ENCODE data around the gene CINP. TPM values are rescaled to one million over a fixed set of nuclear protein-coding genes. Genes with fewer than 3 reads are reported as not detected.

CINP gene
- total RNA-seq, 2 donors from 2014 or later, result 25.1 to 27.2 TPM

DNA sequence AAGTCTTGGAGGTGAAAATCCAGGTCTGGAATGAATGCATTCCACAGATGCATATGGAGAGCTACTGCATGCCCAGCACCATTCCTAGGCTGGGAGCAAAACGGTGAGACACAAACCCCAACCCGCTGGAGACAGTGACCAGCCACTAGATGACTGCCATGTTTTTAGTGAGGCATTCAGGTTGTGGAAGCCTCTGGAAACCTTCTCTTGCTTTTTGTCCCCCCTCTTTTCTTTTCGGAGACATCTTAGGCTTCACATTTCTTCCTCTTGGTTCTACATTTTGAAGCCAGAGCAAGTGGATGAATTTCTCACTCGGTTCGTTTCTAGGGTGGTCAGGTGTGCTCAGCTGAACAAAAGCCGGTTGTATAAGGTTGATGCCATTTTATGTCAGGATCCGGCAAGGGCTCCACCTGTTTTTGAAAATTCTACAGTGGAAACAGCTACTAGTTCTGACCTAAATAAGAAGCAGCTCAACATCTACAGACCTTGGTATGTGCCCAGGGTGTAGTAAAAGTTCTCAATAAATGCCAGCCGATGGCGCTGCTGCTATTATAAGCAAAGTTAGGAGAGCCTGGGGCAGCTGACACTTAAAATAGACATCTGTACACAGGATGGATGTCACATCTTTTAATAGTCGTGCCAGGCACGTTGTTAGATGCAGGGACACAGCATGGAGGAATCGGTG is 45.0 kb downstream of the CINP start:
- Histone ChIP-seq H3K4me3 (peak overlapping the region in 1 of 2 donors; percentile 34), H3K27ac (peak overlapping the region; percentile 37 to 92 (median 84)), H3K36me3 (replicated peaks in 1 of 2; ENCODE audit: insufficient read depth in 1 of 2, low read depth in 2 of 2) (no peaks in the 10 kb centered on the region), H3K27me3 (no peaks in the 10 kb centered on the region), H3K4me1 (peaks cover 52% of the 10 kb centered on the region), H3K9me3 (no peaks in the 10 kb centered on the region)
- 46 to 57% methylated on average over 12 of the region's 12 CpGs for WGBS, 2 donors
- ATAC-seq (no peak), DNase-seq (no peak)
- intact Hi-C loops (cut with DNase I), result no loop called here
- TF ChIP-seq POLR2A (IDR thresholded peaks at IDR 0.05), result no peak
- TF ChIP-seq, protein P1, sequence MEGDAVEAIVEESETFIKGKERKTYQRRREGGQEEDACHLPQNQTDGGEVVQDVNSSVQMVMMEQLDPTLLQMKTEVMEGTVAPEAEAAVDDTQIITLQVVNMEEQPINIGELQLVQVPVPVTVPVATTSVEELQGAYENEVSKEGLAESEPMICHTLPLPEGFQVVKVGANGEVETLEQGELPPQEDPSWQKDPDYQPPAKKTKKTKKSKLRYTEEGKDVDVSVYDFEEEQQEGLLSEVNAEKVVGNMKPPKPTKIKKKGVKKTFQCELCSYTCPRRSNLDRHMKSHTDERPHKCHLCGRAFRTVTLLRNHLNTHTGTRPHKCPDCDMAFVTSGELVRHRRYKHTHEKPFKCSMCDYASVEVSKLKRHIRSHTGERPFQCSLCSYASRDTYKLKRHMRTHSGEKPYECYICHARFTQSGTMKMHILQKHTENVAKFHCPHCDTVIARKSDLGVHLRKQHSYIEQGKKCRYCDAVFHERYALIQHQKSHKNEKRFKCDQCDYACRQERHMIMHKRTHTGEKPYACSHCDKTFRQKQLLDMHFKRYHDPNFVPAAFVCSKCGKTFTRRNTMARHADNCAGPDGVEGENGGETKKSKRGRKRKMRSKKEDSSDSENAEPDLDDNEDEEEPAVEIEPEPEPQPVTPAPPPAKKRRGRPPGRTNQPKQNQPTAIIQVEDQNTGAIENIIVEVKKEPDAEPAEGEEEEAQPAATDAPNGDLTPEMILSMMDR (IDR thresholded peaks at IDR 0.05), result no peak

DNA sequence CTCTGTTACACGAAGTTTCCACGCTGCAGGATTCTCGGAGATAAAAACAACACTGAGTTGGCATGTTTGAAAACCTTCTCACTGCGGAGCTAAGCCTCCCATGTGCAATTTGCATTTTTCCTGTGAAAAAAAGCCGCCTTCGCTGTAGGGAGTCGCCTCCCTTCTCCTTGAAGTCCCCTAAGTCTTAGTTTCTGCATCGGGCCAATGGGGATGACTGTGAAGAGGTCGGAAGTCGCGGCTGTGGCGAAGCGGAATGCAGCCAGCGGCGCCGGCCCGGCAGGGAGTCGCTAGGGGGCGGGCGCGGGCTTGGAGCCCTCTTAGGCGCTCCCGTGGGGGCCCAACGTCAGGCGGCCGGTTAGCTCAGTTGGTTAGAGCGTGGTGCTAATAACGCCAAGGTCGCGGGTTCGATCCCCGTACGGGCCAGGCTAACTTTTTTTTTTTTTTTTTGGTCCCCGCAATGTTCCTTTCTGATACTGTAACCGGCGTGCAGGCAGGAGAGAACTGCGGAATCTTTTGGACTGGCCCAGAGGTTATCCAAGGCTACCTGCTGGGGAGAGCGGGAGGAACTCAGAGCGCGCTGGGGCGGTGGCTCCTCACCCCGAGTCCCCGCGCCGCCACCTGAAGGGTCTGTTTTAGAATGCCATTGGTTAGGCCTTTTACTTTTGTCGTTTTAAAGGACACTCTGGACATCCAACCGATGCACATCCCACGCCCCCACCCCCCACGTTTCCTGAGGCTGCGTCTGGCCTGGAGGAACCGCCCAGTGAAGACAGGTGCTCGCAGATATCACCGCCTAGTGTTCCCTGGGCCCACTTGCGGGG is 45.7 kb downstream of the CINP start:
- Histone ChIP-seq H3K9me3 (no peaks in the 10 kb centered on the region), H3K4me3 (peak overlapping the region in 1 of 2 donors; percentile 34), H3K27me3 (no peaks in the 10 kb centered on the region), H3K4me1 (peaks cover 52% of the 10 kb centered on the region), H3K36me3 (replicated peaks in 1 of 2; ENCODE audit: insufficient read depth in 1 of 2, low read depth in 2 of 2) (no peaks in the 10 kb centered on the region), H3K27ac (peak overlapping the region; percentile 37 to 92 (median 84))
- peak; percentile 95 to 96 (median 96) for DNase-seq
- peak; percentile 79 for ATAC-seq
- 1% methylated on average over 22 to 53 of the region's 54 CpGs for WGBS, 2 donors
- peak in 2 of 3 donors; percentile 48 to 49 for TF ChIP-seq POLR2A (IDR thresholded peaks at IDR 0.05)
- TF ChIP-seq, protein P1 (IDR thresholded peaks at IDR 0.05), result peak; percentile 69 to 99 (median 94)
- intact Hi-C loops (cut with DNase I), result no loop called here

DNA sequence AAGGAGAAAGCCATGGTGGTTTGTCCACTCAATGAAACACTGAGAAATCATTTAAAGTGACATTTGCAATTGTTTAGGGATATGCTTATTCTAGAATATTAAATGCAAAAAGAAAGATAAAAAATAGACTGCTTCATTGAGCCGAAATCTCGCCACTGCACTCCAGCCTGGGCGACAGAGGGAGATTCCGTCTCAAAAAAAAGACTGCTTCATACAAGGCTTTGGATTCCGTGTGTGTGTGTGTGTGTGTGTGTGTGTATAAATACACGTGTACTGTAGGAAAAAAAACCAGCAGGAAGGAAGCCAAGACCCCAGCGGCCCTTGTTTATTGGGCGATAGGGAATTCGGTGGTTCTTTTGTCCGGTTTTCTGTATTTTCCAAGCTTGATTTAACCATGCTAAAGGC is 46.4 kb downstream of the CINP start:
- Histone ChIP-seq H3K4me3 (no peak overlapping the region), H3K27me3 (no peaks in the 10 kb centered on the region), H3K27ac (peak overlapping the region in 3 of 4 donors; percentile 79 to 92 (median 88)), H3K4me1 (peaks cover 49% of the 10 kb centered on the region), H3K9me3 (no peaks in the 10 kb centered on the region), H3K36me3 (replicated peaks in 1 of 2; ENCODE audit: insufficient read depth in 1 of 2, low read depth in 2 of 2) (no peaks in the 10 kb centered on the region)
- DNase-seq (peak; percentile 33 to 58 (median 54)), ATAC-seq (no peak)
- intact Hi-C loops (cut with DNase I), result no loop called here
- TF ChIP-seq POLR2A (IDR thresholded peaks at IDR 0.05), result no peak
- TF ChIP-seq, protein P1 (IDR thresholded peaks at IDR 0.05), result no peak
- 1 to 2% methylated on average over 10 of the region's 10 CpGs for WGBS, 2 donors

DNA sequence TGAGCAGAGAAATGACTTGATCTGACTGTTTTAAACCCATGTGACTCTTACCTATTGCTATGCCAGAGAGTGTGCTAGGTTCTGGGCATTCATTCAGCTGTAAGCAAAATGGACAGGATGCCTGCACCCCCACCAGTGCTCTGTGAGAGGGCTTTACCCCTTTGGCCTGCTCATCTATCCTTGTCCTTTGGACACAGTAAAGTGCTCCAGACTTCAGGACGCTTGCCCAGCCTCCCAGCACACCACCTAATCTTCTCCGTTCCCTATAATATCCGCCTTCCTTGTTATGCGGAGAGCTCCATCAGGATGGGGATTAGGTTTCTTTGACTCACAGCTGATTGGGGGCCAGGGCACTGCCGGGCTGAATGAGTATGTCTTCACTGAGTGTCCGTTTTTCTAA is 47.6 kb downstream of the CINP start:
- H3K4me3 ChIP-seq, result no peak overlapping the region
- TF ChIP-seq, protein P1 (IDR thresholded peaks at IDR 0.05), result no peak
- no peak for TF ChIP-seq POLR2A (IDR thresholded peaks at IDR 0.05)
- no peaks in the 10 kb centered on the region for H3K27me3 ChIP-seq
- no peak overlapping the region for H3K27ac ChIP-seq
- H3K4me1 ChIP-seq, result peaks cover 37% of the 10 kb centered on the region
- no peaks in the 10 kb centered on the region for H3K36me3 ChIP-seq (replicated peaks in 1 of 2; ENCODE audit: insufficient read depth in 1 of 2, low read depth in 2 of 2)
- no peak for DNase-seq
- H3K9me3 ChIP-seq, result no peaks in the 10 kb centered on the region
- intact Hi-C loops (cut with DNase I), result no loop called here
- 77 to 79% methylated on average over 6 of the region's 6 CpGs for WGBS, 2 donors
- ATAC-seq, result no peak
